Aorta (tissue), 5 donors: Measurements from ENCODE around the gene OXCT2. TPM values are rescaled to one million over a fixed set of nuclear protein-coding genes. Genes with fewer than 3 reads are reported as not detected.
"Not testable (repeated sequence)": the region's sequence is repeated elsewhere in the genome, so short reads cannot be mapped to it uniquely, and the experiment has no call there.

ENCODE experiments used
- ATAC-seq: fragments of 200-7000 bp; cut with Tn5 transposase; one replicate; pipeline ENCODE4 v1.9.1; 2022; ENCODE audit warnings: moderate library complexity; ENCODE audit not compliant: low FRiP score
- DNase-seq, 2 donors: peaks; one replicate each; pipeline ENCODE4 v3.0.0-alpha.2; 2020
- H3K27ac ChIP-seq, 2 donors: one replicate each; pipeline ENCODE4 v1.5.1; 2013; ENCODE audit warnings: low read length in 2 of 2, mild to moderate bottlenecking in 2 of 2, moderate library complexity in 2 of 2, control low read depth in 1 of 2, inconsistent platforms in 1 of 2, low read depth in 1 of 2
- H3K27me3 ChIP-seq, 2 donors: one replicate each; pipeline ENCODE4 v1.6.1; 2013; ENCODE audit warnings: control low read depth in 1 of 2, low read length in 1 of 2, mild to moderate bottlenecking in 1 of 2, moderate library complexity in 1 of 2; ENCODE audit not compliant: insufficient read depth in 2 of 2, control insufficient read depth in 1 of 2
- H3K36me3 ChIP-seq, 2 donors: one replicate each; pipeline ENCODE4 v1.6.1; 2013; ENCODE audit warnings: control low read depth in 1 of 2, low read length in 1 of 2, mild to moderate bottlenecking in 1 of 2; ENCODE audit not compliant: insufficient read depth in 2 of 2, control insufficient read depth in 1 of 2
- H3K4me1 ChIP-seq, 2 donors: one replicate each; pipeline ENCODE4 v1.6.1; 2013; ENCODE audit warnings: low read length in 2 of 2, control low read depth in 1 of 2, mild to moderate bottlenecking in 1 of 2, moderate library complexity in 1 of 2; ENCODE audit not compliant: insufficient read depth in 2 of 2, control insufficient read depth in 1 of 2
- H3K4me3 ChIP-seq, 2 donors: one replicate each; pipeline ENCODE4 v1.5.1; 2013; ENCODE audit warnings: low read length in 2 of 2, control low read depth in 1 of 2, mild to moderate bottlenecking in 1 of 2
- H3K9me3 ChIP-seq: one replicate; pipeline ENCODE4 v1.6.1; 2013; ENCODE audit warnings: mild to moderate bottlenecking, low read length; ENCODE audit not compliant: control insufficient read depth
- WGBS, 2 donors: extraction: QIAGEN DNeasy Blood & Tissue Kit; methylation state at CpG; one replicate each; pipeline ENCODE4 v1.1.7; 2013; 5-methylcytosine and 5-hydroxymethylcytosine counted together
- intact Hi-C, 2 donors: fragments of 100-400 bp; cut with DNase I; formaldehyde crosslinking; loops; one replicate each; pipeline versions ENCODE4 v1.14.2 to v1.15.0; 2022
- polyA plus RNA-seq, 2 donors: library from polyadenylated mRNA; stranded (reverse); fragments of 200-250 nt; gene quantifications; one replicate each; pipeline ENCODE4 v1.2.3, GENCODE V29; 2013
- total RNA-seq, 2 donors: library from RNA; stranded (reverse); fragmentation: NEBNext Ultra II Directional; extraction: Animal tissue kit (Norgen Biotek cat#: 25700); gene quantifications; one replicate each; pipeline ENCODE4 v1.2.1, GENCODE V29; 2021
- donor health status: healthy with polysubstance abuse.
- donor health status: Bipolar disorder and iron deficiency.
- donor health status: DM: no; HTN: no; CAD: no.
- donor health status: DM: no; HTN: no; CAD: no.
- donor health status: DM: yes; HTN: yes; CAD: no.

OXCT2 gene
- total and polyA plus RNA-seq, 4 donors = 0.08 to 1.3 TPM; not detected in 2

- H3K9me3 ChIP-seq, H3K27ac ChIP-seq, H3K27me3 ChIP-seq, H3K36me3 ChIP-seq, H3K4me3 ChIP-seq, ATAC-seq, intact Hi-C loops, H3K4me1 ChIP-seq: not testable (repeated sequence)
- 84% methylated on average over 11 of the region's 11 CpGs for WGBS, 2 donors
- DNase-seq = peak in 1 of 2 donors; percentile 55
Measured at GRCh38 chr1:39775141-39775540, 4.0 kb upstream of the OXCT2 start.

GRCh38 chr1:39773369-39773979, 2.3 kb upstream of the OXCT2 start:
- H3K27ac ChIP-seq, H3K4me1 ChIP-seq, H3K36me3 ChIP-seq, H3K4me3 ChIP-seq, ATAC-seq, H3K9me3 ChIP-seq, H3K27me3 ChIP-seq, DNase-seq, intact Hi-C loops: not testable (repeated sequence)
- WGBS, 2 donors = 62% methylated on average over 2 to 5 of the region's 23 CpGs

GRCh38 chr1:39770100-39771021, 787 bp downstream of the OXCT2 start:
- WGBS, 2 donors = 10 to 14% methylated on average over 14 to 23 of the region's 71 CpGs
- intact Hi-C loops, DNase-seq, H3K27ac ChIP-seq, H3K27me3 ChIP-seq, H3K9me3 ChIP-seq, H3K4me3 ChIP-seq, H3K36me3 ChIP-seq, H3K4me1 ChIP-seq: not testable (repeated sequence)
- peak; percentile 36 for ATAC-seq

- ATAC-seq = not testable (repeated sequence)
Measured at GRCh38 chr1:39769502-39769901, 1.6 kb downstream of the OXCT2 start.

GRCh38 chr1:39766466-39766865, 4.7 kb downstream of the OXCT2 start:
- H3K27ac ChIP-seq, H3K36me3 ChIP-seq, H3K4me3 ChIP-seq, DNase-seq, H3K4me1 ChIP-seq, intact Hi-C loops, H3K9me3 ChIP-seq, ATAC-seq, H3K27me3 ChIP-seq: not testable (repeated sequence)
- WGBS, 2 donors = 83 to 86% methylated on average over 1 of the region's 5 CpGs

More at GRCh38 chr1:39769502-39769901, 1.6 kb downstream of the OXCT2 start:
- H3K27ac ChIP-seq, H3K4me1 ChIP-seq, DNase-seq, H3K9me3 ChIP-seq, H3K36me3 ChIP-seq, intact Hi-C loops, H3K27me3 ChIP-seq, H3K4me3 ChIP-seq: not testable (repeated sequence)
- 90% methylated on average over 15 to 18 of the region's 19 CpGs for WGBS, 2 donors

GRCh38 chr1:39764512-39764911, 6.6 kb downstream of the OXCT2 start:
- ATAC-seq, H3K36me3 ChIP-seq, DNase-seq, intact Hi-C loops, H3K4me1 ChIP-seq, H3K27ac ChIP-seq, H3K27me3 ChIP-seq, H3K4me3 ChIP-seq, H3K9me3 ChIP-seq: not testable (repeated sequence)
- 85 to 90% methylated on average over 8 to 15 of the region's 19 CpGs for WGBS, 2 donors

- DNase-seq, intact Hi-C loops, H3K9me3 ChIP-seq, H3K27ac ChIP-seq, H3K27me3 ChIP-seq, ATAC-seq, H3K4me3 ChIP-seq, H3K36me3 ChIP-seq, H3K4me1 ChIP-seq: not testable (repeated sequence)
- 85 to 89% methylated on average over 15 of the region's 18 CpGs for WGBS, 2 donors
Measured at GRCh38 chr1:39763619-39764374, 7.4 kb downstream of the OXCT2 start.

GRCh38 chr1:39762550-39763540, 8.3 kb downstream of the OXCT2 start:
- Histone ChIP-seq H3K27ac (no peak overlapping the region), H3K9me3 (no peaks in the 10 kb centered on the region), H3K36me3 (no peaks in the 10 kb centered on the region), H3K27me3 (no peaks in the 10 kb centered on the region), H3K4me3 (no peak overlapping the region), H3K4me1 (no peaks in the 10 kb centered on the region)
- intact Hi-C loops = no loop called here
- 91% methylated on average over 29 to 30 of the region's 30 CpGs for WGBS, 2 donors
- DNase-seq (no peak), ATAC-seq (no peak)
